GM10847 (cell line): ENCODE data around the gene MTUS2.

Experiments
- POLR2A ChIP-seq: IDR thresholded peaks from 2 replicates; pipeline ENCODE4 v1.6.1; 2011; ENCODE audit not compliant: insufficient read length; ENCODE audit errors: extremely low read depth

Gene MTUS2

DNA sequence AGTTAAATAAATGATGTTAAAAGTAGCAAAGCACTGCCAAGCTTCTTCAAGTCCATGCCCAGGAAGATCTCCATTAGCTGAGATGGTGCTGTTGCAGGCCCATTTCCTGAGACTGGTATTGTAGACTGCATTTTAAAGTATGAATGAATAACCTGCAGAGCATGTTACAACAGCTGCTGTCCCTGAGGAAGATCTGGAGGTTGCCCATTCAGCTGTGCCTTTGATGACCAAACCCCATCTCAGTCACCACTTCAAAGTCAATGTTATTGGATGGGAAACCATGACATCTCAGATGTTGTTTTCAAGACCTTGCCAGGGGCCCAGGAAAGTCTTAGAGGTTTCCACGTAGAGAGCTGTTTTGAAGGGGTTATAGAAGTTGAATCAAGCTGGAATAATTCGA, 281.3 kb downstream of the MTUS2 start:
- no peak for TF ChIP-seq POLR2A

DNA sequence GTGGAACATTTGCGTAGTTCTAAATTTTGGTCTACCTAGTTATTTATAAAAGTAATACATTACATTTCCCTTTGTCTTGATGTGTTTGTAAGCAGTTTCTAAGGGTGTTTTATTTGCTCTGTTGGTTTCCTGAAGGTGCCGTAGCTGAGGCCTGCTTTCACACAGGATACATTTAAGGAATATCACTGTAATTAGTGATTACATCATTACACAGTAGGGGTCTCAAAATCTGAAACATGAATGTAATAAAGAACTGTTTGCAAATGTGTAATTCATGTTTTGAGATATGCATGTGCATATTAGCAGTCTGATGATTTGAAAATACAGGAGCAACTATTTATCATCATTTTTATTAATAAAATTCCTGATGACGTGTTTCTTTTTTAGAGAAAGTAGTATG, 281.8 kb downstream of the MTUS2 start:
- TF ChIP-seq POLR2A: no peak

GRCh38 chr13:29103065-29103800, 283.1 kb downstream of the MTUS2 start:
- TF ChIP-seq POLR2A: no peak

GRCh38 chr13:29104461-29104860, 284.3 kb downstream of the MTUS2 start:
- TF ChIP-seq POLR2A: no peak

DNA sequence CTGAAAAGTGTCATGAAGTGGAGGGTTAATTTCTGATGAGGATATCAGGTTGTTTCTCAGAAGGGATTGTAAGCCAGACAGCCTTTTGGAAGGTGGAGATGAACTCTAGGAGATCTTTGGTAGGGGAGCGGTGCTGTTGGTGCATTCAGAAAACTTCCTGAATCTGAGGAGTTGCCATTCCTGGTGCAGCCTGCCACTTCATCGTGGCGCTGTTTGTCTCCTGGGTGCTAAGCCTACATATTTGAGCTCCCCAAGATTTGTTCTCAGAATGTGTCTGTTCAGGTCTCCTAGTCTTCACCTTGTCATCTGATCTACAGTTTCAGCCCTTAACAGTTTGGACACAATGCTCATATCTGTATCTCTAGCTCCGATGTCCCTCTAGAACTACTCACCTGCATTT, 285.6 kb downstream of the MTUS2 start:
- TF ChIP-seq POLR2A: no peak

GRCh38 chr13:29106651-29107050, 286.5 kb downstream of the MTUS2 start:
- no peak for TF ChIP-seq POLR2A

DNA sequence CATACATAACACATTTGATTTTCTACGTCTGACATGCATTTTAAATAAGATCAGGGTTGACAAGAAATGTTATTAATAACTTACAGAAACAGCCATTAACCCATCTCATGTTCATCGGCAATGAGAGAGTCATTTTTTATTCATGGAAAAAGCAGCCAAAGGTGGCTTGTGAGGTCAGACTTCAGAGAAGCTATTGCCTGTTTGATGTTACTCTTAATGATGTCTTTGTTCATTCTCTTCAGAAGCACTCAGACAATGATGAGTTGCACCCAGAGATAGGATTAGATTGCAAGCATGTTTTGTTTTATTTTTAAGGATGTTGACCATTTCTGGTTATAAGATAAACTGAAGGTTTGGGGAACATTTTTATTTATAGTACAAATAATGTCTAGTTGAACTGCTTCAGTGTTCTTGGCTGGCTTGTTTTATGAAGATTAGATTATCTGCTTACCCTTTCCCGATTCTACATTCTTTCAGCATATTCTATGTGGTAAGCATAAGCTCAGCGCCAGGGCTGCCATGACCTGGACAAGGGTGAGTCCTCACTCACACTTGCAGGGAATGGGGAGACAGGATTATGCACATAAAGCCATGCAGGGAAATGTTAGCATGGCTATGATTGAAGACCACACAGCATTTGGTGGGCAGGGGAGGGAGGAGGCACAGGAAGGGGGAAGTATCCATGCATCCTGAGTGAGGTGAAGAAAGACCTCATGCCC, 288.1 kb downstream of the MTUS2 start:
- TF ChIP-seq POLR2A: no peak

GRCh38 chr13:29109987-29110386, 289.8 kb downstream of the MTUS2 start:
- no peak for TF ChIP-seq POLR2A

DNA sequence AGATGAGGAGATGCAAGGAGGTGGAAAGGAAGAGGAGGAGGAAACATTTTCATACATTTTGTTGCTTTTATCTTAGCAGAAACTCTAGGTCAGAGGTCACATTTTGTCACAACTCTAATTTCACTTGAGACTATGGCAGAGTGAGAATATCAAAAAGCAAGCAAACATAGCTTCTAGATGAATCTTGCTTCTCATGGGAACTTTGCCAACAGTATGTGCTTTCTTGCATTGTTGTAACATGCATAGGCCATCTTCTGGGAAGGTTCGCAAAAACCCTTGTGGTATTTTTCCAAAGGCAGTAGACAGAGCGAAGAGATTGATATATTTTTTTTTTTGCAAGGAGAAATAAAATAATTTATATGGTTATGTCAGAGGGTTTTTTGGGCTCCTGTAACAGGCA, 291.3 kb downstream of the MTUS2 start:
- no peak for TF ChIP-seq POLR2A

- TF ChIP-seq POLR2A: no peak
Measured at GRCh38 chr13:29115842-29116241, 295.7 kb downstream of the MTUS2 start.

DNA sequence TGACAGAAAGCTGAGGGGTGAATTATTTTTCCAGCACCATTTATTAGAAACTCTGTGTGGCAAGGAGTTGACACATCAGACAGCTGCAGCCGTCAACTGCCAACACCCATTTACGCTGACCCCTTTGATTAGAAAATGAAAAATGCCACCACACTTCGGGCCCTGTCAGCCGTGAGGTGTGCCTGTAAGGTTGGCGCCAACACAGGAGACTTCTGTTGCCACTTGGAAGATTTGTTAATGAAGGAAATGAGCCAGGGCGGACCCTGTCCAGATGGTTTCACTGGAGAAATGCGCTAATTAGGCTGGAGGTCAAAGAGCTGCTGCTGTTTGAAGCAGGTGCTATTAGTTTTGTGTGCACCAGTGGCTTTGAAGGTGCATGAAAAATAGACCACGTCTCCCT, 297.5 kb downstream of the MTUS2 start:
- no peak for TF ChIP-seq POLR2A

DNA sequence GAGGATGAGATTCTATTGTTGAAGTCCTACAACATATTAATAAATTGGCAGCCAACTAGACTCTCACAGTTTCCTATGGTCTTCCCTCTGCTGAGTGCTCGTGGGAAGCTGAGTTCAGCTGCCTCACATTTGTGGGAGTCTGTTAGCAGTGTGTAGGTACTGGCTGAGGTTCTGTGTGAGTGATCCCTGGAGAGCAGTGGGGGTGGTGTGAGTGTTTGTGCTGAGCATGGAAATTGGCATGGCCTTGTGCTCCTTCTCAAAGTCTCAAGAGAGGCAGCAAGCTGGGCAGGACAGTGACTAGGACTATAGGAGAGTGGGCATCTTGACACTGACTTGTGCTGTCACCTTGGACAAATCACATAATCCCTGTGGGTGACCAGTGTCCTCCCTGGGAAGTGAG, 298.3 kb downstream of the MTUS2 start:
- TF ChIP-seq POLR2A: no peak

DNA sequence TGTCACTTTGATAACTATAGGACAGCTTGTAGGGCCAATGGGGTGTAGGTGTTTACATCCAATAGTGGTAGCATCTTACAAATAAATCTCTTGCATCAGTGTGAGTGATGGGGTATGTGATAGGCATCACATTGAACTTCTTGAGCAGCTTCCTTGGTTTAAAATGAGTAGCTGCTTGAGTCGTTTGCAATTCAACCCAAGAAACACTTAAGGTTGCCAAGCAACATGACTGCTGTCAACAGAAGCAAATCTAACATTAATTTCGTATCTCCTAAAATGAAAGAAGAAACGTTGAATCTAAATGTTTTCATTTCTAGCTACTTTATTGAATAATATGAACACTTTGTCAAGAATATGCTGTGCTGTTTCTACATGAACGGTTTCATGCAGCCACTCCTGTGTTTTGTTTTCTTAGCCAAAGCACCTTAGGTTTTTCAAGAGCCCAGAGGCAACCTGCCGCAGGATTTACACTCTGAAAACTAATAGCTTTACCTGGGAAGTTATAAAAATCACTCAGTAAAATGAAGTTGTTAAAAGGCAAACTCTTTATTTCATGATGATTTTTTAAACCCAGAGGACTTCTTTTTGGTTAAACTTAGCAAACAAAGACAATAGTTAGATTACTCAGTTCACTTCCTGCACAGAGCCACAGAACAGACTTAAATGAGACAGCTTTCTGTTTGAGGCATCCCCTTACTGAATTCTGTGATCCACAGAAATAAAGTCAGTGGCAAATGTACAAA, 305.2 kb downstream of the MTUS2 start:
- no peak for TF ChIP-seq POLR2A

GRCh38 chr13:29125934-29126424, 305.8 kb downstream of the MTUS2 start:
- TF ChIP-seq POLR2A: no peak

GRCh38 chr13:29129616-29130015, 309.5 kb downstream of the MTUS2 start:
- TF ChIP-seq POLR2A: no peak

- no peak for TF ChIP-seq POLR2A
Measured at GRCh38 chr13:29131159-29131558, 311.0 kb downstream of the MTUS2 start.
